Activated CD8-positive, alpha-beta T cell treated with anti-CD3 and anti-CD28 coated beads for 36 hours (primary cell): ENCODE data around the gene DNAH1. TPM values are rescaled to one million over a fixed set of nuclear protein-coding genes. Genes with fewer than 3 reads are reported as not detected.

ENCODE experiments used
- ATAC-seq: fragments of 200-7000 bp; cut with Tn5 transposase; one replicate; pipeline ENCODE4 v1.10.0; 2021; ENCODE audit warnings: mild to moderate bottlenecking, moderate library complexity
- CTCF ChIA-PET: fragments of 350-600 bp; sonication (Branson Sonifier 250); formaldehyde crosslinking; loops from one replicate; lab custom pipeline; 2021; ENCODE audit warnings: antibody characterized with exemption; lab: Charles Lee
- POLR2A ChIA-PET: fragments of 350-600 bp; sonication (Branson Sonifier 250); formaldehyde crosslinking; loops from one replicate; lab custom pipeline; 2021; ENCODE audit warnings: antibody characterized with exemption; lab: Charles Lee
- DNase-seq: peaks from one replicate; pipeline ENCODE4 v3.0.0-alpha.2; 2020
- H3K27ac Mint-ChIP-seq: one replicate; pipeline ENCODE4 v1.8.0; 2021; ENCODE audit warnings: mild to moderate bottlenecking, mixed read lengths
- H3K27me3 Mint-ChIP-seq: one replicate; pipeline ENCODE4 v1.8.0; 2021; ENCODE audit warnings: mixed read lengths
- H3K36me3 Mint-ChIP-seq: one replicate; pipeline ENCODE4 v1.8.0; 2021; ENCODE audit warnings: low read depth, mixed read lengths
- H3K4me1 Mint-ChIP-seq: one replicate; pipeline ENCODE4 v1.8.0; 2021; ENCODE audit warnings: low read depth, mixed read lengths
- H3K4me3 Mint-ChIP-seq: one replicate; pipeline ENCODE4 v1.8.0; 2021; ENCODE audit warnings: mild to moderate bottlenecking, moderate library complexity, mixed read lengths
- H3K9me3 Mint-ChIP-seq: one replicate; pipeline ENCODE4 v1.8.0; 2021; ENCODE audit warnings: mixed read lengths
- intact Hi-C: fragments of 100-400 bp; cut with micrococcal nuclease; formaldehyde crosslinking; loops from one replicate; pipeline ENCODE4 v1.10.0; 2022
- total RNA-seq, 2 experiments: library from RNA; stranded (reverse); gene quantifications; one replicate each; pipeline ENCODE4 v1.2.3, GENCODE V29; 2021
- TF ChIP-seq, protein P1 (sequence below): fragments of 200-600 bp; IDR thresholded peaks from one replicate; pipeline ENCODE4 v1.8.0; 2022; ENCODE audit warnings: antibody characterized with exemption, mild to moderate bottlenecking

The DNAH1 gene
- total RNA-seq, 2 experiments from 2014 or later = 9.2 to 10.2 TPM

DNA sequence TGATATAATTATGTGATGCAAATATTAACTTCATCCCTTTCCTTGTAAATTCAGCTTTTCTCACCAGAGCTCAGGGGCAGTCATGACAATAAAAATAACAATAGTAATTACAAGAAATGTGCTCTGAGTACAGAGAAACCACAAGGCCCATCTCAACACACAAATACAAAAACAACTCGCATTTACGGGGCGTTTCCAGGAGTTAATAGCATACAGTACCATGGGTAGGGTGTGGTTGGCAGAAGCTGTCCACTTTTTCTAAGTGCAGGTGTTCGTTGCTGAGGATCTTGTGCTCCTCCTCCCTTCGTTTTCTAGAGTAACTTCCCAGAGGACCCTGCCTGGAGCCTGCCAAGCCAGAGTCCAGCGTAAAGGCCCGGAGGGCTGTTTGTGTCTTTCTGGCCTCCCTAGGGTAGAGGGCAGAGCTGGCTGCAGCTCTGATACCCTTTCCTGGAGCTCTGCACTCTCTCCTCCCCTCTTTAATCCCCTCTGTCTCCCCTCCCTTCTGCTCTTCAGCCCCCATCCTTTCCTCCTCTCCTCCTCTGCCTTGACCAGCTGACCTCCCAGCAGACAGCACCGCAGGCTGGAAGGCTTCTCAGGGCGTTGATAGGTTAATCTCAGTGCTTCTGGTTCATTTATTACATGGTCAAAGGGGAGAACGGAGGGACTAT is 117.3 kb downstream of the DNAH1 start:
- ATAC-seq = no peak
- CTCF ChIA-PET = interaction anchor here (3.3 to 4.4 kb wide), 2 partner anchors 14 to 21 kb away, joined by 12 to 27 read pairs; no protein-coding TSS in a partner anchor
- POLR2A ChIA-PET = interaction anchor here (0.8 kb wide), 1 partner anchor 10 kb away, joined by 3 read pairs; no protein-coding TSS in a partner anchor

DNA sequence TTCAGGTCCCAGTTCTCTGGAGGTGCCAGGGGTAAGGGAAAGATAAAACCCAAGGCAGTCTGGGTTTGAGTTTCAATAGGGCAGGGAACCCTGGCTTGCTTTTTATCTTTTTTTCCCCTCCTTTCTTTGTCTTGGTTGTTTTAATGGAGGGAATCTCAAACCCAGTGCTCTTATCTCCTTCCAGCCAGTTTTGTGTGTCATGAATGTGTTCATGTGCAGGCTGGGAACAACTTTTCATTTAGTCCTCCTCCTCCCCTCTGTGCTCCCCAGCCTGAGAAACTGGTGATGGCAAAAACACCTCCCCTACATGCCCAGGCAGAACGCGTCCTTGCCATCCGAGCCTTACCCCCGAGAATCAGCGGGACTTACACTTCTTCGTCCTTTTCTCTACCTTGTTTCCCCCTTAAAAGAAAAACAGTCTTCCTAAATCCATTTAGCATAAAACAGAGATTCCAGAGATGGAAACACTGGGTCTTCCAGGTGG is 117.9 kb downstream of the DNAH1 start:
- Mint-ChIP-seq H3K9me3 (no peaks in the 10 kb centered on the region), H3K27me3 (no peaks in the 10 kb centered on the region), H3K27ac (no peak overlapping the region), H3K4me3 (no peak overlapping the region), H3K36me3 (no peaks in the 10 kb centered on the region), H3K4me1 (no peaks in the 10 kb centered on the region)
- no peak for DNase-seq
- TF ChIP-seq, protein P1, sequence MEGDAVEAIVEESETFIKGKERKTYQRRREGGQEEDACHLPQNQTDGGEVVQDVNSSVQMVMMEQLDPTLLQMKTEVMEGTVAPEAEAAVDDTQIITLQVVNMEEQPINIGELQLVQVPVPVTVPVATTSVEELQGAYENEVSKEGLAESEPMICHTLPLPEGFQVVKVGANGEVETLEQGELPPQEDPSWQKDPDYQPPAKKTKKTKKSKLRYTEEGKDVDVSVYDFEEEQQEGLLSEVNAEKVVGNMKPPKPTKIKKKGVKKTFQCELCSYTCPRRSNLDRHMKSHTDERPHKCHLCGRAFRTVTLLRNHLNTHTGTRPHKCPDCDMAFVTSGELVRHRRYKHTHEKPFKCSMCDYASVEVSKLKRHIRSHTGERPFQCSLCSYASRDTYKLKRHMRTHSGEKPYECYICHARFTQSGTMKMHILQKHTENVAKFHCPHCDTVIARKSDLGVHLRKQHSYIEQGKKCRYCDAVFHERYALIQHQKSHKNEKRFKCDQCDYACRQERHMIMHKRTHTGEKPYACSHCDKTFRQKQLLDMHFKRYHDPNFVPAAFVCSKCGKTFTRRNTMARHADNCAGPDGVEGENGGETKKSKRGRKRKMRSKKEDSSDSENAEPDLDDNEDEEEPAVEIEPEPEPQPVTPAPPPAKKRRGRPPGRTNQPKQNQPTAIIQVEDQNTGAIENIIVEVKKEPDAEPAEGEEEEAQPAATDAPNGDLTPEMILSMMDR = no peak
- CTCF ChIA-PET = interaction anchor here (3.3 to 4.4 kb wide), 2 partner anchors 13 to 22 kb away, joined by 12 to 27 read pairs; no protein-coding TSS in a partner anchor
- ATAC-seq = no peak
- intact Hi-C loops = no loop called here
- POLR2A ChIA-PET = interaction anchor here (0.7 kb wide), 1 partner anchor 24 kb away, joined by 3 read pairs; no protein-coding TSS in a partner anchor

More for the DNA sequence above, 117.3 kb downstream of the DNAH1 start:
- Mint-ChIP-seq H3K4me3 (no peak overlapping the region), H3K36me3 (no peaks in the 10 kb centered on the region), H3K4me1 (no peaks in the 10 kb centered on the region), H3K27me3 (no peaks in the 10 kb centered on the region), H3K27ac (no peak overlapping the region), H3K9me3 (no peaks in the 10 kb centered on the region)
- DNase-seq = no peak
- intact Hi-C loops = no loop called here
- TF ChIP-seq, protein P1 = no peak

DNA sequence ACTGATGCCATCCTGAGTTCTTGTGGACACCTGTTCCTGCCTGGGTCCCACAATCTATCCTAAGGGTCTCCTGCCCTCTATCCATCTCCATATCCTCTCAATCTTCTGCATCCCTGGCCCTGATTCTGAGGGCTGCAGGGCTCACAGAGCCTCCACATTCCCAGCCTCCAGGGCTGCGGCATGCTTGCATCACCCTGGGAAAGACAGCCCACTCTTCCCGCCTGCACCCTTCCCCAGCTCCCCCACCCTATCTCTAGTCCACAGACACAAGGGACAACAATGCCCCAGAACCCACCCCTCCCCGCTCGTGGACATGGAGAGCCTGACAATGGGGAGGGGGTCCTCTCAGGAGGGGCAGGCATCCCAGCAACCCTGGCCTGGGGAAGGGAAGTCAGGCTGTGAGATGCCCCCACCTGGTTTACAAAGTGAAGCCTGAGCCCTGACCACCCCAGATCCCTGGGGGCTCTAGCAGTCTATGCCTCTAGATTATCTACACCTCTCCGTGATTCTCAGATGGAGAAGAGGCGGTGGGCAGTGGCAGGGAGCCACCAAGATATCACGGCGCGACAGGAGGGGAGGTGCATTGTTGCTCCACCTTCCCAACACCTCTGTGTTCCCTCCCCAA is 118.5 kb downstream of the DNAH1 start:
- ChIA-PET POLR2A (interaction anchor here (0.7 kb wide), 1 partner anchor 24 kb away, joined by 3 read pairs; no protein-coding TSS in a partner anchor), CTCF (interaction anchor here (4.4 kb wide), 1 partner anchor 13 kb away, joined by 27 read pairs; no protein-coding TSS in a partner anchor)
- H3K36me3 Mint-ChIP-seq = no peaks in the 10 kb centered on the region
- H3K27me3 Mint-ChIP-seq = no peaks in the 10 kb centered on the region
- DNase-seq (no peak), ATAC-seq (no peak)
- H3K4me1 Mint-ChIP-seq = no peaks in the 10 kb centered on the region
- no peak overlapping the region for H3K4me3 Mint-ChIP-seq
- H3K9me3 Mint-ChIP-seq = no peaks in the 10 kb centered on the region
- H3K27ac Mint-ChIP-seq = no peak overlapping the region
- intact Hi-C loops = no loop called here
- TF ChIP-seq, protein P1 = no peak

DNA sequence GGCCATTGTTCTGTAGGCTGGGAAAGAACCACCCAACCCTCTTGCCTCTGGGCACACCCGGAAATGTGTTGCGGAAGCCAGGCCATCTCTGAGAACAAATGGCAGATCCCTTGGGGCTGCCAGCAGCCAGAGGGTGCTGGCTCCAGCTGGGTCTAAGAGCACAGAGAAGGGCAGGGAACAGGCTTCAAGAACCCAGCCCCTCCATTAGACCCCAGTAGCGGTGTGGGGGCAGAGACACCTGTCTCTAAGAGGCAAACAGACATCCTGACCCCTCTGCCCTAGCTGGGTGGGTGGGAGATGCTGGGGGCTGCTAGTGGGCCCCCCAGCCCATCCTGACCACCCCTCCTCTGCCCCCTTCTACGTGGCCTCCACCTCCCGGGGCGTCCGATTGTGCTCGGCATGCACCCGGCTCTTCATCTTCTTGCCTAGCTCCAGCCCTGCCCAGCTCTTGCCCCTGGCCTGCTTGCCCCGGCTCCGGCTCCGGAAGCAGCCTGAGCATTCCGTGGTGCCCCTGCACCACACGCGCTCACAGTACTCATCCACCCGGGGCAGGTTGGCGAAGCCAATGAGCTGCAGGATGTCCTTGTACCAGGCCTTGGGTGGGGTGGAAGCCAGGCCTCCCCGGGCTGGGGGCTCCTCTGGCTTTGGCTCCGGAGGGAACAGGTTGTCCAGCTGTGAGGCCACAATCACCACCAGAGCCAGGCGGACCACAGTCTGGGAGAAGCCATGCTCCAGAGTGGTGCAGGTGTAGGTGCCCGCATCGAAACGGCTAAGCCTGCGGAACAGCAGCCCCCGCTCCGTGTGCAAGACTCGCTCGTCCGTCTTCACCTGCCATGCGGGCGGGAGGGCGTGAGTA is 119.4 kb downstream of the DNAH1 start:
- intact Hi-C loops = no loop called here
- CTCF ChIA-PET = interaction anchor here (0.6 to 4.4 kb wide), 2 partner anchors 8 to 12 kb away, joined by 3 to 27 read pairs; no protein-coding TSS in a partner anchor
- POLR2A ChIA-PET = no interaction called here
- Mint-ChIP-seq H3K27ac (no peak overlapping the region), H3K9me3 (no peaks in the 10 kb centered on the region), H3K4me1 (no peaks in the 10 kb centered on the region), H3K36me3 (no peaks in the 10 kb centered on the region), H3K27me3 (no peaks in the 10 kb centered on the region), H3K4me3 (no peak overlapping the region)
- TF ChIP-seq, protein P1 = no peak
- ATAC-seq (no peak), DNase-seq (no peak)
